NCI-H510A treated with DMSO at 0.1 percent for 48 hours (cell line): ENCODE results near the gene TMPO.
"Not testable (repeated sequence)": the region's sequence is repeated elsewhere in the genome, so short reads cannot be mapped to it uniquely, and the experiment has no call there.

Experiments used
- DNase-seq: peaks from one replicate; lab custom pipeline; 2025; lab: John Stamatoyannopoulos, UW

Gene TMPO

DNA sequence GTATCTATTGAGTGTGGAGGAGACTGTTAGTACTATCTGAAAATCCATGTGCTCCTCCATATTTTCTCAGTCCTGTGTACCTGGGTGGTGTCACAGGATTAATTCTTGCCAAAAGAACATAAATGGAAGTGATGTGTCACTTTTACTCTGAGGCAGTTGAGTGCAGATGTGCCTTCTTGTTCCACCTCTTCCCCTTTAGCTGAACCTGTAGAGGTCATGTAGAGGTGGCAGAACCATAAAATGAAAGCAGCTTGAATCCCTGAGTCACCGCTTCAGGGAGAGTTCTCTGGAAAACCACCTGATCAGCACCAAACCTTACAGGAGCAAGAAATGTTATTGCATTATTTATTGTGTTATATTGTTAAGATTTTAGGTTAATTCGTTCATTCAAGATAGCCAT is 63.4 kb downstream of the TMPO start:
- DNase-seq: no peak

DNA sequence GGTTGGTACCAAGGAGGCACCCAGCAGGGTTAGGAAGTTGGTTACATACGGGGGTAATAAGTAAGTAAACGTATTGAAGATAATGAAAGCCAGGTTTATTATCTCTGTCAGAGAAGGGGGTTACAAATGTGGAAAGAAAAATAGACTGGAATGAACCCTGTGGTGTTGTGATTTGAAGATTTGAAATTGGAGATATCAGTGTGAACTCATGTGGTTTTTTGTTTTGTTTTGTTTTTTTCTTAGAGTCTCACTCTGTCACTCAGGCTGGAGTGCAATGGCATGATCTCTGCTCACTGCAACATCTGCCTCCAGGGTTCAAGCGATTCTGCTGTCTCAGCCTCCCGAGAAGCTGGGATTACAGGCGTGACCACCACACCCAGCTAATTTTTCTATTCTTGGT is 64.0 kb downstream of the TMPO start:
- no peak for DNase-seq

DNA sequence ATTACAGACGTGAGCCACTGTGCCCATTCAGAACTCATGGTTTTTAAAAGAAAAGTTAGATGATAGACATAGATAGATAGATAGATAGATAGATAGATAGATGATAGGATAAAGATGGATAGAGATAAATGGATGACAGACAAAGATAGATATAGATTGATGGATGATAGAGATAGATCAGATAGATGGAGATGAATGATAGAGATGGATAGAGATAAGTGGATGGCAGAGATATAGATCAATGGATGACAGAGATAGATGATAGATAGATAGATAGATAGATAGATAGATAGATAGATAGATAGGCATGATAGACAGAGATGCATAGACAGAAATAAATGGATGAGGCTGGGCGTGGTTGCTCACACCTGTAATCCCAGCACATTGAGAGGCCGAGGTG is 64.4 kb downstream of the TMPO start:
- no peak for DNase-seq

DNA sequence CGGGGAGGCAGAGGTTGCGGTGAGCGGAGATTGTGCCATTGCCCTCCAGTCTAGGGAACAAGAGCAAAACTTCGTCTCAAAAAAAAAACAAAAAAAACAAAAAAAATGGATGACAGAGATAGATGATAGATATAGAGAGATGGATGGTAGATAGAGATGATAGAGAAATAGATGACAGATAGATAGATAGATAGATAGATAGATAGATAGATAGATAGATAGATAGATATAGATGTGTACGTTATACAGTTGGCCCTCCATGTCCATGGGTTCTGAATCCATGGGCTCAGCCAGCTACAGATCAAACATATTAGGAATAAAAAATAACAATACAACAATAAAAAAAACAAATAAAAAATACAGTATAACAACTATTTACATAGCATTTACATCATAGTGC is 65.3 kb downstream of the TMPO start:
- no peak for DNase-seq

DNA sequence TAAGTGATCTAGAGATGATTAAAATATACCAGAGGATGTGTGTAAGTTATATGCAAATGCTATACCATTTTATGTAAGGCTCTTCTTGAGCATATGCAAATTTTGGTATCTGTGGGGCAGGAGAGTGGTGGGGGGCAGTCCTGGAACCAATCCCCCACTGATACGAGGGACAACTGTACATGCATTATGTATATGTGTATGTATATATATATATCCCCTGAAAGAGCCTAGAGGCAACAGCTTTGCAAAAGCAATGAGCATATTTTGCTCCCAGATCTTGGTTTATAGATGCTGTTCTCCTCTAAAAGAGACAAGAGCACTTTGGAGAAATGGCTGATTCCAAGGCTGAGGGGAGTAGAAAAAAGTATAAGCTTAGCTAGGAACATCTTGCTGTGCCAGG is 65.7 kb downstream of the TMPO start:
- no peak for DNase-seq

DNA sequence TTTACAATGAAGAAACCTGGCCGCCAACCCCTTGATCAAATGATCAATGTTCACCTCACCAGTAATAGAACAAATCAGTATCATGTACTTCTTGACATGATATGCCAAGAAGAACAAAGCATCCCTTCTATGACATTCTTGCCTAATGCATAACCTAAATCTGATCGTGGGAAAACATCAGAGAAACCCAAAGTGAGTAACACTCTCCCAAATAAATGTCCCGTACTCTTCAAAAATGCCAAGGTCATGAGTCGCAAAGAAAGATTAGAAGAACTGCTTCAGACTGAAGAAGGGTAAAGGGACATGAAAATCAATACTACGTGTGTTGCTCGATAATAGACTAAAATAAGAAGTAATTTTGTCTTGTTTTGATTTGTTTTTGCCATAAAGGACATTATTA is 66.7 kb downstream of the TMPO start:
- DNase-seq: no peak

DNA sequence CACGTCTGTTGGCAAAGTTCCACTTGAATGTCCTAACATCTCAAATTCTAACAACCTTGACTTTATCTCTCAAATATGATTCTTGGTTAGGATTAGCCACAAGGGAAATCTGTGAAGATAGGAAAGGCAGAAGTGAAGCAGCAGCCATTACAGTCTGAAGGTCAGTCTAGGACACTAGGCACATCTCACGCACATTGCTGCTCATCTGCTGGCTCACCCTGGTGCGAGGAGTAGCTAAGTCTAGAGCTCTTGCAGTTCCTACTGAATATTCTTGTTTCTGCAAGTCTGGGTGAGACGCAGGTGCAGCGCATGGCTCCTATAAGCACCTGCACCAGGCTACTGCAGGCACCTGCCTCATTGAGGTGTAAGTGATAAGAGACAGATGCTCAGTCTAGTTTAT is 71.7 kb downstream of the TMPO start:
- DNase-seq: no peak

DNA sequence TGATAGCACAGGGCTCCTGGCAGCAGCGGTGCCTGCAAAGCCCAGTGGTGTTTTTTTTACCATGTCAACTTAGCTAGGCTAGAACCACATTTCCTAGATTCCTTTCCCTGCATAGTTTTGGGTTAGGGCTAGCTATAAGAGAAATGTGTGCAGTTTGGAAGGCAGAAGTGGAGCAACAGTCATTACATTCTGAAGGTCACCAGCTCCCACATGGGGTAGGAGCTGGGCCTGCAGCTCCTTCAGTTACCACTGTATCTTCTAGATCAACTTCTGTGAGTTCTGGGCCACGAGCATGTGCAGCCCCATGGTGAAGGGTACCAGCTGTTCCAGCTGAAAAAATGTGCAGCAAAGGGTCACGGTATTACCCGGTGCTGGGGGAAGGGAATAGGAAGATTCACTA is 75.8 kb downstream of the TMPO start:
- DNase-seq: no peak

DNA sequence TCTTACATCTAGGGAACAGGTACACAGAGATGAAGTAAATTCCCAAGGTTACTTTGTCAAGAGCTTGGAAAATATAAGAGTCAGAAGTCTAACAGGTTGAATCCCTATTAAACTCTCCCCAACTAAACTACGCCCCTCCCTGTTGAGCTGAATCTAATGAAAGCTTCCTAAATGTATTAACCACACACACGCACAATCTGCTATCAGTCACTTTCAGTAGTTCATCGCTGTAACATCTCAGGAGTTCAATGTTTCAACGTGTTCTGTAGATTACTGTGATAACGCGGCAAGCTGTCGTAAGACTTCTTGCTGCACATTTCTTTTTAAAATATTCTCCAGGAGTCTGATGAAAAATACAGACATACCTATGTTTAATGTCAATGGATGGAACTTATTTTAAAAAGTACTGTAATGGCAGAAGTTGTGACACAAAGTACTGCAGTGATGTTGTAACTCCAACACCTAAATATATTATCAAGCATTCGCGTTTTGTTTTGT is 77.5 kb downstream of the TMPO start:
- peak; percentile 68 for DNase-seq

DNA sequence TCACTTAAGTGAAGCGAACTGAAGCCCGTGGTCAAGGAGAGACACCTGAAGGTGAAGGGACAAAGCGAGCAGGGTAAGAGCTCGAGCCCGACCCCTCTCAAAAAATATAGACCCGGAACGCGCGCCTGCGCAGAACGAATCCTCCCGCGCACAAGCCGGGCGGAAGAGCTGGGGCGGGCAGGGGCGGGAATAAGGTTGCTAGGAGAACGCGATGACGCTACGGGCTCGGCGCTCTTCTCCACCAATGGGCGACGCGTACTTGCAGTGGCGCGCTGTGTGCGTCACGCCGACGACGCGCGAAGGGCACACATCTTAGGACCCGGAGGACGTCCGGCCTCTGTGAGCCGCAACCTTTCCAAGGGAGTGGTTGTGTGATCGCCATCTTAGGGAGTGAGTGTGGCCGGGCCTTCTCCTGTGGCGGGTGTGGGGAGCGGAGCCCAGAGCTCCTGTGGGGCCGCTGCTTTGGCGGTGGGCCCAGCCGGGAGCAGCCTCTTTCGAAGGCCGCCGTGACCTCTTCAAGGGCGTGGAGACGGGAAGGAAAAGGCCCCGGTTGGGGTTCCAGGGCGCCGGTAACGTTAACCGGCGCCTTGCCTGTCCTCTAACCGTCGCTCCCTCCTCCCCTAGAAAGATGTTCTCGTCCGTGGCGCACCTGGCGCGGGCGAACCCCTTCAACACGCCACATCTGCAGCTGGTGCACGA is 78.1 kb downstream of the TMPO start, which contains the start of gene SLC25A3:
Gene SLC25A3 (plus strand): TSS at position 336 of the 699 bp plus-strand sequence. CDS start 293 bp downstream, at position 629.
- peak; percentile 97 for DNase-seq

DNA sequence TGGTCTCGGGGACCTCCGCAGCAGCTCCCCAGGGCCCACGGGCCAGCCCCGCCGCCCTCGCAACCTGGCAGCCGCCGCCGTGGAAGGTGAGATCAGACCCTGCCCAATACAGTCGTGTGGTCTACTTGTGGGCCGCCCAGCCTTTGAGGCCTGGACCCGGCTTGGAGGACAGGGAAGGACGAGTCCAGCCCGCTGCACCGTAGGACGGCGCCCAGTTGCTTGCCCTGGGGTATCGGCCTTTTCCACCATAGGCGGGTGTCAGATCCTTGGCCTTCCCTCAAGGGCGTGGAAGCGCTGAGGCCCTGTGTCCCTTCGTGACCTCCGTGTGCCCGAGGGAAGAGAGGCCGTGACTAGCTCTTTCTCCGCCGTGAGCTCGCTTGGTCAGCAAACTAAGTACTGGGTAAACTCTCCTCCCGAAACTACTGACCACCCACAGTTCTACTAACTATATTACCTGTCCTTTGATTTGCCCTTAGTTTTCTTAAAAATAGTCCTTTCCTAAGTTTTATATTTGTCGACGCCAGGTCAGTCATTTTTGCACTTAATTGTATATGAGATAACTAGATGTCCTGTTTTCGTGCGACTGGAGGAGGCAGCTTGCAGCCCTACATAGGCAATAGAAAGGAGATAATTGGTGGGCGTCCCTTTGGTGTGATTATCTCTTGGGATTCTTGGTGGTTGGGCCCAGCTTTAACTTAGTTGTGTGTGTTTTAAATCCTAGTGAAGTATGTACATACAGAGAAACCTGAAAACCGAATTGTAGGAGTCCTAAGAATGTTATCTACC is 78.9 kb downstream of the TMPO start:
- DNase-seq: peak; percentile 17

DNA sequence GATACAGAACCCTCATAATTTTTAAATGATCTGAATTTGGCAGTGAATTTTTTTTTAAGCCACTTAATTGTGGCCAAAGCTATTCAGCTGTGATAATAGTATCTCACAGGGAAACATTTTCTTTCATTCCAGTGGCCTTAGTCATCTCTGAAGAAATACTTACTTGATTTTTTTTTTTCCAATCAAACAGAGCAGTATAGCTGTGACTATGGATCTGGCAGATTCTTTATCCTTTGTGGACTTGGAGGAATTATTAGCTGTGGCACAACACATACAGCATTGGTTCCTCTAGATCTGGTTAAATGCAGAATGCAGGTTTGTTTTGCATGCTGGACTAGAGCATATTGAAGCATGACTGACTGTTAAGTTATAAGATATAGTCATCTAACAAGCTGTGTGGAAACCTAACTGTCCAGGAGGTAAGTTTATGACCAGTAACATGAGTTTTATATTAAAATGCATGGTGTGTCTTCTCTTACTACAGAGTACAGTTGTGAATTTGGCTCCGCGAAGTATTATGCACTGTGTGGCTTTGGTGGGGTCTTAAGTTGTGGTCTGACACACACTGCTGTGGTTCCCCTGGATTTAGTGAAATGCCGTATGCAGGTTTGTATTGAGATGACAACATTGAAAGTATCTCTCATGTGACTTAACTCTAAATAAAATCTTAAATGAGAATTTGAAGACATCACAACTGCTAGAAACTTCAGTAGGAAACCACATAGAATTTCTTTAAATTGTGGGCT is 80.0 kb downstream of the TMPO start:
- DNase-seq: no peak

DNA sequence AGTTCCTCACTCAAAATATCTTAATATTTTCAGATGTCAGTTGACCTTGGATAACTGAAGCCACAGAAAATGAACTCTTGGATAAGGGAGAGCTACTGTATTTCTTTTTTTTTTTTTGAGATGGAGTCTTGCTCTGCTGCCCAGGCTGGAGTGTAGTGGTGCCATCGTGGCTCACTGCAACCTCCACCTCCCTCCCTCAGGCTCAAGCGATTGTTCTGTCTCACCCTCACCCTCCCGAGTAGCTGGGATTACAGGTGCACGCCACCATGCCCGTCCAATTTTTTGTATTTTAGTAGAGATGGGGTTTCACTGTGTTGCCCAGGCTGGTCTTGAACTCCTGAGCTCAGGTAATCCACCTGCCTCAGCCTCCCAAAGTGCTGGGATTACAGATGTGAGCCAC is 81.9 kb downstream of the TMPO start:
- DNase-seq: not testable (repeated sequence)
